ENCODE measurements around the gene SLC1A2. TPM values are rescaled to one million over a fixed set of nuclear protein-coding genes. Genes with fewer than 3 reads are reported as not detected.

SLC1A2 gene
- total RNA-seq, 1 donor from 2014 or later, result 1.9 TPM

GRCh38 chr11:35354644-35355043, 64.7 kb downstream of the SLC1A2 start:
- TF ChIP-seq CTCF (IDR thresholded peaks at IDR 0.05; ENCODE audit: unreplicated experiment), result no peak
- H3K9me3 Mint-ChIP-seq, result no peaks in the 10 kb centered on the region
- H3K27me3 Mint-ChIP-seq (ENCODE audit: low read depth), result no peaks in the 10 kb centered on the region
- H3K4me3 Mint-ChIP-seq, result no peak overlapping the region
- DNase-seq (ENCODE audit: low spot score in 2 of 2, unreplicated experiment in 2 of 2), result no peak
- no peaks in the 10 kb centered on the region for H3K36me3 Mint-ChIP-seq
- H3K4me1 Mint-ChIP-seq, result peaks cover 1% of the 10 kb centered on the region
- no peak overlapping the region for H3K27ac Mint-ChIP-seq

DNA sequence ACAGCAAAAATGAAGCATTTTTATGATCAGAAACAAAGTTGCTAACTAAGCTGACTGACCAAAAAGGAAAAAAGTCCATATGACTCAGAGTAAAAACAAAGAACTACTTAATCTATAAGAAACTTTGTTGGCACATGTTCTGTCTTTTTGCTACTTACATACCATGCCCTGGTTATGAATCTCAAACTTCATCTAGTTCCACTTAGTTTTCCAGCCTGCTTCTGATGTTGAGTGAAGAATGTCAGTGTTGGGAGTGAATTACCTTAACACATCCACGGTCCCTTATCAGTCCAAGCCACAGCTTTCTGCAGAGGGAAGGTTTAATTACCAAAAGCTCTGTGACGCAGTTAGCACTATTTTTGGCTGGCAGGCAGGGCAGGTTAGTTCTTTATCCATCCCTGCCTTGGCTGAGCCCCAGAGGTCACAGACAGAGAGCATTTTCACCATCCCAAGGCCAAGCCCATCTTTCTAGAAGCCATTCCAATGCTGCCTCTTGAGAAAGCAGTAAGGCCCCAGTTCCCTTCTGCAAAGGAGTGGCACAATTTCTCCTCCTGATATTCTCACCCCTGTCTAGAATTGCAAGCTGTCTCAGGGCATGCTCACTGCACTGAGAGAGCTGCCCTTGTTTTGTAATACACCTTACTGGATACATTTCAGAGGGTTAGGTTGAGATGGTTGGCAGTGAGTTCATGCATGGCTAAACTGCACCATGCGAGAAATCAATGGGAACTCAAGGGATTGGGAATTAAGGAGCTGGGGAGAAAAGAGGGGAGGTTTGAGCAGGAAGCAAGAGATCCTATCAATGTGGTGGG, 67.1 kb downstream of the SLC1A2 start:
- Mint-ChIP-seq H3K27ac (no peak overlapping the region), H3K4me1 (no peaks in the 10 kb centered on the region), H3K9me3 (no peaks in the 10 kb centered on the region), H3K4me3 (no peak overlapping the region), H3K27me3 (ENCODE audit: low read depth) (no peaks in the 10 kb centered on the region), H3K36me3 (no peaks in the 10 kb centered on the region)
- TF ChIP-seq CTCF (IDR thresholded peaks at IDR 0.05; ENCODE audit: unreplicated experiment), result no peak
- no peak for DNase-seq (ENCODE audit: low spot score in 2 of 2, unreplicated experiment in 2 of 2)

- H3K27ac Mint-ChIP-seq, result no peak overlapping the region
- no peaks in the 10 kb centered on the region for H3K36me3 Mint-ChIP-seq
- H3K4me3 Mint-ChIP-seq, result no peak overlapping the region
- TF ChIP-seq CTCF (IDR thresholded peaks at IDR 0.05; ENCODE audit: unreplicated experiment), result no peak
- no peak for DNase-seq (ENCODE audit: low spot score in 2 of 2, unreplicated experiment in 2 of 2)
- no peaks in the 10 kb centered on the region for H3K9me3 Mint-ChIP-seq
- peaks cover 5% of the 10 kb centered on the region for H3K4me1 Mint-ChIP-seq
- H3K27me3 Mint-ChIP-seq (ENCODE audit: low read depth), result no peaks in the 10 kb centered on the region
These were observed 69.5 kb downstream of the SLC1A2 start for GRCh38 chr11:35349897-35350296.

GRCh38 chr11:35348898-35349687, 70.3 kb downstream of the SLC1A2 start:
- Mint-ChIP-seq H3K27ac (no peak overlapping the region), H3K27me3 (ENCODE audit: low read depth) (no peaks in the 10 kb centered on the region), H3K36me3 (no peaks in the 10 kb centered on the region), H3K4me1 (peaks cover 5% of the 10 kb centered on the region), H3K4me3 (no peak overlapping the region), H3K9me3 (no peaks in the 10 kb centered on the region)
- DNase-seq (ENCODE audit: low spot score in 2 of 2, unreplicated experiment in 2 of 2), result no peak
- no peak for TF ChIP-seq CTCF (IDR thresholded peaks at IDR 0.05; ENCODE audit: unreplicated experiment)

GRCh38 chr11:35347921-35348331, 71.4 kb downstream of the SLC1A2 start:
- no peak for TF ChIP-seq CTCF (IDR thresholded peaks at IDR 0.05; ENCODE audit: unreplicated experiment)
- Mint-ChIP-seq H3K4me3 (no peak overlapping the region), H3K4me1 (peaks cover 5% of the 10 kb centered on the region), H3K27me3 (ENCODE audit: low read depth) (no peaks in the 10 kb centered on the region), H3K9me3 (no peaks in the 10 kb centered on the region), H3K36me3 (no peaks in the 10 kb centered on the region), H3K27ac (no peak overlapping the region)
- DNase-seq (ENCODE audit: low spot score in 2 of 2, unreplicated experiment in 2 of 2), result no peak

Data from mesothelial cell of epicardium (in vitro differentiated cells).